Memory B cell (primary cell): ENCODE data around the gene VDAC1.
"Not testable (repeated sequence)": the region's sequence is repeated elsewhere in the genome, so short reads cannot be mapped to it uniquely, and the experiment has no call there.

Experiments used
- ATAC-seq: fragments of 150-1000 bp; cut with Tn5 transposase; 2 replicates; pipeline ENCODE4 v1.10.0; 2021; ENCODE audit warnings: low read depth, mild to moderate bottlenecking, moderate library complexity
- DNase-seq, 2 donors: peaks; one replicate each; pipeline ENCODE4 v3.0.0; 2022; ENCODE audit warnings: low spot score in 2 of 2
- H3K27ac Mint-ChIP-seq: one replicate; pipeline ENCODE4 v1.8.0; 2022; ENCODE audit warnings: mild to moderate bottlenecking, moderate library complexity, mixed read lengths
- H3K27me3 Mint-ChIP-seq: one replicate; pipeline ENCODE4 v1.8.0; 2022; ENCODE audit warnings: mixed read lengths
- H3K36me3 Mint-ChIP-seq: one replicate; pipeline ENCODE4 v1.8.0; 2022; ENCODE audit warnings: mild to moderate bottlenecking, mixed read lengths
- H3K4me1 Mint-ChIP-seq: one replicate; pipeline ENCODE4 v1.8.0; 2022; ENCODE audit warnings: mixed read lengths
- H3K4me3 Mint-ChIP-seq: one replicate; pipeline ENCODE4 v1.8.0; 2022; ENCODE audit warnings: mild to moderate bottlenecking, moderate library complexity, mixed read lengths
- H3K9me3 Mint-ChIP-seq: one replicate; pipeline ENCODE4 v1.8.0; 2022; ENCODE audit warnings: mixed read lengths

Gene VDAC1

GRCh38 chr5:133975546-133975945, 29.2 kb downstream of the VDAC1 start:
- peaks cover 12% of the 10 kb centered on the region for H3K36me3 Mint-ChIP-seq
- H3K4me3 Mint-ChIP-seq, ATAC-seq, DNase-seq, H3K4me1 Mint-ChIP-seq, H3K9me3 Mint-ChIP-seq, H3K27me3 Mint-ChIP-seq, H3K27ac Mint-ChIP-seq: not testable (repeated sequence)

- Mint-ChIP-seq H3K4me3 (no peak overlapping the region), H3K27me3 (no peaks in the 10 kb centered on the region), H3K4me1 (peaks cover 17% of the 10 kb centered on the region), H3K9me3 (no peaks in the 10 kb centered on the region), H3K27ac (no peak overlapping the region), H3K36me3 (peaks cover 12% of the 10 kb centered on the region)
- ATAC-seq (no peak), DNase-seq (no peak)
These were observed 30.6 kb downstream of the VDAC1 start for GRCh38 chr5:133974142-133974541.

DNA sequence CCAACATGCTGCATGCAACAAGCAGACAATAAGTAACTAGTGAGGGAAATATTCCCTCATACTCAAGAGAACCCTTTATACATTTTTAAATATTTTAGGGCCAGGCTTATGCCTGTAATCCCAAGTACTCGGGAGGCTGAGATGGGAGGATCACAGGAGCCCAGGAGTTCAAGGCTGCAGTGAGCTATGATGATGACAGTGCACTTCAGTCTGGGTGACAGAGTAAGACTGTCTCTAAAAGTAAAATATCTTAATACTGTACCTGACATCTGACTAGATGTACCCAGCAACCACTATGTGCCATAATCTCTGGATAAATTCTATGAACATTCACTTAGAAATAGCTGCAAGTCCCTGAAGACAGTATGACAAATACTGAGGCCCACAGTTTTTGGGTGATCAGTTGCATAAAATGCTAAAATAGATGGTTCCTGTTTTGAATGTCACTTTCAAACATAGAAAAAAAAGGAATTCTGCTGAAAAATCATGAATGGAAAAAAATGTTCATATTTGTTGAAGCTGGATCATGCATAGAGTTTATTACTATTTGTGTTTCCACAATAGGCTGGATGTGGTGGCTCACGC, 34.4 kb downstream of the VDAC1 start:
- Mint-ChIP-seq H3K4me1 (peaks cover 20% of the 10 kb centered on the region), H3K4me3 (peak overlapping the region; percentile 89), H3K9me3 (no peaks in the 10 kb centered on the region), H3K27ac (peak overlapping the region; percentile 98), H3K36me3 (peaks cover 8% of the 10 kb centered on the region), H3K27me3 (no peaks in the 10 kb centered on the region)
- no peak for DNase-seq
- ATAC-seq, result no peak

DNA sequence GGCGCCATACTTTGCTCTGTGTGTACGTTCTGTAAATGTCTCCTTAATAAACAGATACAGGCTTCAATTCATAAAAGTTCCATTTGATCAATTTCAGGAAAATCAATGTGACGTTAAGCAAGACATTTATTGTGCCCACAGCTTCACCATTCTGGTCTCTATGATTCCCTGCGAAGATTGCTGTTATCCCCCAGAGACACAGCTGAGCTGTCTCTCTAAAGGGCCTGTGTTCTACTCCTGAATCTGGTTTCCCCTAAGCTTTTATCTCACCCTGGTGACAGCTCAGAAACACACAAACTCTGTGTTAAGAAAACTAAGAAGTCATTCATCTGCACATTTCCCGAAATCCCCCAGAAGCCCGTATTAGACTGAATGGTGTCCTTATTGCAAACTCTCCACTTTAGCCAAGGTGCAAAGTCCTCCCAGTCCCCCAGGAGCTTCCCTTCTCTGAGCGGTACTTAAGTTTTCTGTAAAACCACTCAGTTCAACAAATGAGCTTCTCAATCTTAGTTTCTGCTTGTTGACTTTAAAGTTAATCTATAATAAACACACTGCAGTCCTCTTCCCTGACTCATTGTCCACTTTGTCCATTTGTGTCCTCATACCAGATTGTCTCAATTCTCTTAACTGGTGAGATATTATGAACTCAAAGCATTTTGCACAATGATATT, 35.0 kb downstream of the VDAC1 start:
- no peak for ATAC-seq
- H3K36me3 Mint-ChIP-seq, result peaks cover 11% of the 10 kb centered on the region
- peaks cover 24% of the 10 kb centered on the region for H3K4me1 Mint-ChIP-seq

DNA sequence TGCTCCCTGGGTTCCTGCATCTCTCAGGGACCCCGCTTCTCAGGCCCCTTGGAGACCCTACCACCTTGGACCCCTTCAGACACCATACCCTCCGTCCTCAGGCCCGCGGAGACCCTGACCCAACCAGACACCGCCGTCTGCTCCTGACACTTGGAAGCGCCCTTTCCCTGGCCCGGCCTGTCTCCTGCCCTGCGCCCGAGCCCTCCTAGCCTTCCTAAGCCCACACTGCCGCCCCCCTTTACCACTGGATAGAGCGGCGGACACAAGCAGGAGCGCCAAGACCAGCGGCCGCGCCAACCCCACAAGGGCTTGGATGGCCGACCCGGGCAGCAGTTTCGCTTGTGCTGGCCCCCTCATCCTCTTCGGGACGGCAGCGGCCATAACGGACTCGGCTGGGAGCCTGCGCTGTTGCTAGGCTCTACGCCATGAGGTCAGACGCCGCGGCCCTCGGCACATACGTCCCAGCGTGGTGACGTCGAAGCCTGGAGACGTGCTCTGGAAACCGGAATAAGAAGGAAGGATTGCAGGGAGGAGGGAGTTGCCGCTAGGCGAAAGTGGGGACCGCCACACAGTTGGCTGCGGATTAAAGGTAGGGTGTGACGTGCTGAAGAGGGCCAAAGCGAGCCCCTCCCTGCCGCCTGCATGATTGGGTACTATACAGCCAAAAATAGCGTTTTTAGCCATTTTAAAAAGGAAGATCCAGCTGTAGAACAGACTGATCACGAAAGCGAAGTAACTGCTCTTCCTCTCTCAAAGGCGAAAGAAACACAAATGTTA, 36.4 kb downstream of the VDAC1 start, which contains the start of gene C5orf15:
Gene C5orf15 (minus strand): TSS at position 422 of the 777 bp plus-strand sequence. CDS start 41 bp downstream, at position 381.
- Mint-ChIP-seq H3K4me3 (peak within 1 kb of the TSS; percentile 89), H3K9me3 (no peaks in the 10 kb centered on the region), H3K4me1 (peaks cover 26% of the 10 kb centered on the region), H3K27ac (peak within 1 kb of the TSS; percentile 98), H3K27me3 (no peaks in the 10 kb centered on the region), H3K36me3 (peaks cover 15% of the 10 kb centered on the region)
- peak; percentile 83 to 84 for DNase-seq
- peak; percentile 93 for ATAC-seq

More for the DNA sequence above, 35.0 kb downstream of the VDAC1 start:
- H3K27ac Mint-ChIP-seq, result peak overlapping the region; percentile 98
- H3K9me3 Mint-ChIP-seq, result no peaks in the 10 kb centered on the region
- H3K27me3 Mint-ChIP-seq, result no peaks in the 10 kb centered on the region
- peak overlapping the region; percentile 89 for H3K4me3 Mint-ChIP-seq
- no peak for DNase-seq

- peak overlapping the region; percentile 89 for H3K4me3 Mint-ChIP-seq
- peak overlapping the region; percentile 98 for H3K27ac Mint-ChIP-seq
- H3K4me1 Mint-ChIP-seq, result peaks cover 28% of the 10 kb centered on the region
- peaks cover 16% of the 10 kb centered on the region for H3K36me3 Mint-ChIP-seq
- peak; percentile 10 for ATAC-seq
- no peaks in the 10 kb centered on the region for H3K9me3 Mint-ChIP-seq
- DNase-seq, result no peak
- no peaks in the 10 kb centered on the region for H3K27me3 Mint-ChIP-seq
These were observed 37.0 kb downstream of the VDAC1 start for GRCh38 chr5:133967698-133968203.

DNA sequence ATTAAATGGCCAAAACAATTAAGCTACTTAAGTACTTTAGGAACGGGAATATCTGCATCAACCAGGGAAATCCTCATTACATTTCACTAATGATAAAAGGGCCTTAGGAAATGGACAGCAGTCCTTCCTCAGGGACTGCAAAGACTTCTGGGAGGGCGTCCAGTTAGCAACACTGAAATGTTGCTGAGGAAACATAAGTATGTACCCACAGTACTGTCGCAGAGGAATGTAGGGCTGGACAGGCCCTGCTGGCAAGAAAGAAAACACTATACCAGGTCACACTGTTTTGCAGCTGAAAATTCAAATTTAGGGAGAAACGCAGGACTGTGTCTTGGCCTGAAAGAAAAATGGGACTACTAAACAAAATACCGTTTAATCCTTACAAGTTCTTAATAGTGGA, 37.7 kb downstream of the VDAC1 start:
- Mint-ChIP-seq H3K4me1 (peaks cover 35% of the 10 kb centered on the region), H3K36me3 (peaks cover 23% of the 10 kb centered on the region), H3K9me3 (no peaks in the 10 kb centered on the region), H3K27me3 (no peaks in the 10 kb centered on the region), H3K27ac (peak overlapping the region; percentile 98), H3K4me3 (peak overlapping the region; percentile 89)
- DNase-seq (no peak), ATAC-seq (no peak)

GRCh38 chr5:133966090-133966489, 38.7 kb downstream of the VDAC1 start:
- H3K9me3 Mint-ChIP-seq, result no peaks in the 10 kb centered on the region
- peaks cover 35% of the 10 kb centered on the region for H3K4me1 Mint-ChIP-seq
- H3K36me3 Mint-ChIP-seq, result peaks cover 23% of the 10 kb centered on the region
- no peak overlapping the region for H3K4me3 Mint-ChIP-seq
- H3K27ac Mint-ChIP-seq, result no peak overlapping the region
- ATAC-seq, result no peak
- no peaks in the 10 kb centered on the region for H3K27me3 Mint-ChIP-seq
- no peak for DNase-seq

DNA sequence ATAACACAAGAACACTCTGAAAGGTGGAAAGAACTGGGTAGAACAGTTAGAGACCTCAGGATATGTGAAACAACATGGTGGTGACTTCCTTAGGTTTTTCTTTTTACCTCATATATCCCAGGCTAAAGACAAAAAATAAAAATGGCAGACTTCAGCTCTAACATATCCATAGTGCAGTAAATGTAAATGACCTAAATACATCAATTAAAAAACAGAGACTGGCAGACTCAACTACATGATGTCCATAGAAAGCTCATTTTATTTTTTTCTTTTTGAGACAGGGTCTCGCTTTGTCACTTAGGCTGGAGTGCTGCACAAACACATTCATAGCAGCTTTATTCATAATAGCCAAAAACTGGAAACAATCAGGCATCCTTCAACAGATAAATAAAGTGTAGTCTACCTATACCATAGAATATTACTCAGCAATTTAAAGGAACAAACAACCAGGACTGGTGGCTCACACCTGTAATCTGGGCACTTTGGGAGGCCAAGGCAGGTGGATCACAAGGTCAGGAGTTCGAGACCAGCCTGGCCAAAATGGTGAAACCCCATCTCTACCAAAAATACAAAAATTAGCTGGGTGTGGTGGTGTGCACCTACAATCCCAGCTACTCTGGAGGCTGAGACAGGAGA, 41.2 kb downstream of the VDAC1 start:
- Mint-ChIP-seq H3K36me3 (peaks cover 29% of the 10 kb centered on the region), H3K27me3 (no peaks in the 10 kb centered on the region), H3K4me3 (no peak overlapping the region)

GRCh38 chr5:133962801-133963476, 41.8 kb downstream of the VDAC1 start:
- Mint-ChIP-seq H3K27ac (peak overlapping the region; percentile 19), H3K27me3 (no peaks in the 10 kb centered on the region), H3K4me3 (no peak overlapping the region), H3K36me3 (peaks cover 29% of the 10 kb centered on the region), H3K9me3 (no peaks in the 10 kb centered on the region), H3K4me1 (peaks cover 33% of the 10 kb centered on the region)
- ATAC-seq (no peak), DNase-seq (no peak)

More for the DNA sequence above, 41.2 kb downstream of the VDAC1 start:
- H3K27ac Mint-ChIP-seq, result peak overlapping the region; percentile 19
- DNase-seq, result no peak
- peaks cover 35% of the 10 kb centered on the region for H3K4me1 Mint-ChIP-seq
- ATAC-seq, result no peak
- H3K9me3 Mint-ChIP-seq, result no peaks in the 10 kb centered on the region

DNA sequence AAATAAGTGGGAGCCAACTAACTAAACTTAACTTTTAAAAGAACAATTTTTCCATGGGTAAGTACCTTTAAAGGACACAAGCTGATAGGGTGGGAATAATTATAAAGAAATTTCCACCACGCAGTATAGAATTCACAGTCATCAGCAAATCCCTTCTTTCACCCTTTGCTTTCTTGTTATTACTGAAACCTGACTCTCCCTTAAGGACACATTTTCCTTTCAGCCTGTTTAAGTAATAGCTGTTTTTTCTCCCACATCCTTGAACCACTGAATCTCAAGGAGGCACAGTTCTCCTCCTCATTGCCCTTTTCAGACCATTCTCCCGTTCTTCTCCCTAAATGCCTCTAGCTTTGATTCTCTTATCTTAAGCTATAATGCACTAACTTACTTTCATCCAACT, 42.6 kb downstream of the VDAC1 start:
- Mint-ChIP-seq H3K27me3 (no peaks in the 10 kb centered on the region), H3K27ac (peak overlapping the region; percentile 19), H3K9me3 (no peaks in the 10 kb centered on the region), H3K4me3 (no peak overlapping the region), H3K36me3 (peaks cover 29% of the 10 kb centered on the region), H3K4me1 (peaks cover 32% of the 10 kb centered on the region)
- ATAC-seq (no peak), DNase-seq (no peak)

DNA sequence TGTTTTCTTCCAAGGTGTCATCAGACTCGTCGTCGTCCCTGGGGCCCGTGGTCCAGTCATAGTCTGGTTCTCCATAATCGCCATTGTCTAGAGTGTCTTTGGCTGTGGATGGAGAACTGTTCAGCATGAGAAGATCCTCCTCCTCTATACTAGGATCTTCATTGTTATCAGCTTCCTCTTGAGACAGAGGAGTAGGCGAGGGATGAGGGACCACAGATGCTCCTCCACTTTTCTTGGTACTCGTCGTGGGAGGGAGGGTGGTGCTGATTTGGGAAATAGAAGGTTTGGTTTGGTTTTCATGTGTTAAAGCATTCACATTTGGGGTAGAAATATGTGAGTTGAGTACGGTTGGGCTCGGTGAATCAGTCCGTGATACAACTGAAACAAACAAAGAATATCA, 45.1 kb downstream of the VDAC1 start:
- DNase-seq (no peak), ATAC-seq (no peak)
- H3K4me3 Mint-ChIP-seq, result peak overlapping the region; percentile 18
- H3K27ac Mint-ChIP-seq, result peak overlapping the region; percentile 85
- H3K9me3 Mint-ChIP-seq, result no peaks in the 10 kb centered on the region
- peaks cover 25% of the 10 kb centered on the region for H3K4me1 Mint-ChIP-seq
- H3K27me3 Mint-ChIP-seq, result no peaks in the 10 kb centered on the region
- peaks cover 27% of the 10 kb centered on the region for H3K36me3 Mint-ChIP-seq

- H3K36me3 Mint-ChIP-seq, result peaks cover 23% of the 10 kb centered on the region
- no peaks in the 10 kb centered on the region for H3K9me3 Mint-ChIP-seq
- H3K27me3 Mint-ChIP-seq, result no peaks in the 10 kb centered on the region
- H3K4me3 Mint-ChIP-seq, result peak overlapping the region; percentile 37
- ATAC-seq (peak; percentile 82), DNase-seq (no peak)
- H3K27ac Mint-ChIP-seq, result peak overlapping the region; percentile 95
- H3K4me1 Mint-ChIP-seq, result peaks cover 18% of the 10 kb centered on the region
These were observed 47.2 kb downstream of the VDAC1 start for GRCh38 chr5:133957591-133957990.
